WTC11 (cell line): ENCODE results near the gene ACHE. TPM values are rescaled to one million over a fixed set of nuclear protein-coding genes. Genes with fewer than 3 reads are reported as not detected.

ENCODE experiments used
- AFF4 ChIP-seq: sonication (generic); formaldehyde crosslinking; IDR thresholded peaks from 2 replicates; pipeline ENCODE4 v1.8.1; 2023; ENCODE audit warnings: mild to moderate bottlenecking, missing genetic modification reagents, borderline replicate concordance
- ATF1 ChIP-seq: sonication (generic); formaldehyde crosslinking; IDR thresholded peaks from 2 replicates; pipeline ENCODE4 v1.8.1; 2023; ENCODE audit warnings: mild to moderate bottlenecking, moderate library complexity, missing genetic modification reagents
- CBFB ChIP-seq: sonication (generic); formaldehyde crosslinking; IDR thresholded peaks from 2 replicates; pipeline ENCODE4 v1.8.1; 2022; ENCODE audit warnings: mild to moderate bottlenecking, low read depth, missing genetic modification reagents
- CREM ChIP-seq: sonication (generic); formaldehyde crosslinking; IDR thresholded peaks from 2 replicates; pipeline ENCODE4 v1.8.1; 2022; ENCODE audit warnings: mild to moderate bottlenecking, missing genetic modification reagents, moderate library complexity
- E2F5 ChIP-seq: sonication (generic); formaldehyde crosslinking; IDR thresholded peaks from 2 replicates; pipeline ENCODE4 v1.8.1; 2022; ENCODE audit warnings: mild to moderate bottlenecking, moderate library complexity, missing genetic modification reagents
- EMX1 ChIP-seq: fragments of 250-450 bp; sonication (Bioruptor Pico); IDR thresholded peaks from 2 replicates; pipeline ENCODE4 v1.8.0; 2021; ENCODE audit warnings: mild to moderate bottlenecking
- FOXK1 ChIP-seq: sonication (generic); formaldehyde crosslinking; IDR thresholded peaks from 2 replicates; pipeline ENCODE4 v1.8.0; 2022; ENCODE audit warnings: mild to moderate bottlenecking, moderate library complexity, missing genetic modification reagents
- GABPB1 ChIP-seq: sonication (generic); formaldehyde crosslinking; IDR thresholded peaks from 2 replicates; pipeline ENCODE4 v1.8.1; 2023; ENCODE audit warnings: mild to moderate bottlenecking, missing genetic modification reagents
- GTF2I ChIP-seq: fragments of 250-450 bp; sonication (Bioruptor Pico); conservative IDR thresholded peaks from 2 replicates; pipeline ENCODE4 v1.4.0; 2021; ENCODE audit warnings: mild to moderate bottlenecking
- MXD4 ChIP-seq: fragments of 250-450 bp; sonication (Bioruptor Pico); IDR thresholded peaks from 2 replicates; pipeline ENCODE4 v1.8.0; 2021; ENCODE audit warnings: mild to moderate bottlenecking, moderate library complexity, borderline replicate concordance
- NFATC4 ChIP-seq: fragments of 250-450 bp; sonication (Bioruptor Pico); IDR thresholded peaks from 2 replicates; pipeline ENCODE4 v1.9.0; 2021; ENCODE audit warnings: mild to moderate bottlenecking
- NFE2L1 ChIP-seq: sonication (generic); formaldehyde crosslinking; IDR thresholded peaks from 2 replicates; pipeline ENCODE4 v1.8.1; 2023; ENCODE audit warnings: missing genetic modification reagents
- PRDM15 ChIP-seq: sonication (generic); formaldehyde crosslinking; IDR thresholded peaks from 2 replicates; pipeline ENCODE4 v1.8.0; 2022; ENCODE audit warnings: missing genetic modification reagents
- SP1 ChIP-seq: sonication (generic); formaldehyde crosslinking; conservative IDR thresholded peaks from 2 replicates; pipeline ENCODE4 v1.8.1; 2022; ENCODE audit warnings: missing genetic modification reagents
- TP53 ChIP-seq: sonication (generic); formaldehyde crosslinking; IDR thresholded peaks from 2 replicates; pipeline ENCODE4 v1.8.1; 2023; ENCODE audit warnings: mild to moderate bottlenecking, missing genetic modification reagents
- ZNF232 ChIP-seq: sonication (generic); formaldehyde crosslinking; IDR thresholded peaks from 2 replicates; pipeline ENCODE4 v1.8.0; 2022; ENCODE audit warnings: mild to moderate bottlenecking, missing genetic modification reagents
- ZNF317 ChIP-seq: sonication (generic); formaldehyde crosslinking; IDR thresholded peaks from 2 replicates; pipeline ENCODE4 v1.8.1; 2023; ENCODE audit warnings: low read depth, mild to moderate bottlenecking, moderate library complexity, missing genetic modification reagents, borderline replicate concordance
- ZNF396 ChIP-seq: fragments of 250-450 bp; sonication (Bioruptor Pico); IDR thresholded peaks from 2 replicates; pipeline ENCODE4 v1.8.0; 2021; ENCODE audit warnings: mild to moderate bottlenecking, moderate library complexity, borderline replicate concordance
- ZNF532 ChIP-seq: fragments of 250-450 bp; sonication (Bioruptor Pico); IDR thresholded peaks from 2 replicates; pipeline ENCODE4 v1.9.0; 2021; ENCODE audit warnings: mild to moderate bottlenecking, borderline replicate concordance
- ZNF671 ChIP-seq: fragments of 250-450 bp; sonication (Bioruptor Pico); IDR thresholded peaks from 2 replicates; pipeline ENCODE4 v1.8.0; 2021; ENCODE audit warnings: mild to moderate bottlenecking
- total RNA-seq: library from RNA; stranded (reverse); gene quantifications from 3 replicates; pipeline ENCODE4 v1.2.3, GENCODE V29; 2021
- TF ChIP-seq, protein P1 (sequence below): fragments of 250-450 bp; sonication (Bioruptor Pico); IDR thresholded peaks from 2 replicates; pipeline ENCODE4 v1.9.0; 2021; ENCODE audit warnings: mild to moderate bottlenecking
- TF ChIP-seq, protein P2 (sequence below): sonication (generic); formaldehyde crosslinking; IDR thresholded peaks from 2 replicates; pipeline ENCODE4 v1.8.1; 2023; ENCODE audit warnings: mild to moderate bottlenecking, missing genetic modification reagents
- TF ChIP-seq, protein P3 (sequence below): sonication (generic); formaldehyde crosslinking; IDR thresholded peaks from 2 replicates; pipeline ENCODE4 v1.8.1; 2022; ENCODE audit warnings: low read depth, missing genetic modification reagents, borderline replicate concordance

The ACHE gene
- total RNA-seq, 1 experiment from 2014 or later, result 7.7 TPM

DNA sequence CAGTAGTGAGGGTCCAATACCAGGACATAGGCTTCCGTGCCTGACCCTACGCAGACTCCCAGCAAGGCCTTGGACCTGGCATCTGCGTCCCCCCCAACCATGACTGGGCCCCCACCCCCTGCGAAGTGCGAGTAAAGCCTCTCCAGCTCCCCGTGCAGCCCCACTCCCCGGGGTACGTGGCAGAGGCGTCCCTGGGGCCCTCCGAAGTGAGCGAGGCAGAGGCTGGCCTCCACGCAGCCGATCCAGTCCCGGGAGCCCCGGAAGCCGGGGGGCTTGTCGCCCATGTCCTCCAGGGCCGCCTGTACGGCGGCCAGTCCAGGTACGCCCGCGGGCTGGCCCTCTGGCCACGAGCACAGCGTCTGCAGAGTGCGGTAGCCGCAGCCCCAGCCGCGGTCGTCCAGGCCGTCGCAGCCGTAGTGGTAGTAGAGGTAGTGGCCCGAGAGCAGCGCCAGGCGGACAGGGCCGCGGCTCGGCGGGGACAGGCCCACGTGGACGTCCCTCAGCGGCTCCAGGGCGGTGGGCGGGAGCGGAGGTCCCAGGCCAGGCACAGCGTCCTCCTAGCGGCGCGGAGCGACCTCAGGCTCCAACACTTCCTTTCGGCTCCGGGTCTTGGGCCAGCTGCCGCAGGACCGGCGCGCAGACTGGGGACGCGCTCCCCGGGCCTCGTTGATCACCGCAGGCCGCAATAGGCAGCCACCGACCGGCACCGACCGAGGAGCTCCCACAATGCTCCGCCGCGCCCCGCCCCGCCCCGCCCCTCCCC is 6.5 kb downstream of the ACHE start, which contains the start of gene UFSP1 (continued):
- 0 out of 2 replicates have a peak, but pooled peaks have one; percentile 53 for TF ChIP-seq EMX1 (CRISPR knock-in tag)
- no peak; the same call in 1 of the 2 replicates for TF ChIP-seq ATF1 (CRISPR knock-in tag)
- TF ChIP-seq E2F5, result peak; percentile 58; the same call in 1 of the 2 replicates
- TF ChIP-seq, protein P1, sequence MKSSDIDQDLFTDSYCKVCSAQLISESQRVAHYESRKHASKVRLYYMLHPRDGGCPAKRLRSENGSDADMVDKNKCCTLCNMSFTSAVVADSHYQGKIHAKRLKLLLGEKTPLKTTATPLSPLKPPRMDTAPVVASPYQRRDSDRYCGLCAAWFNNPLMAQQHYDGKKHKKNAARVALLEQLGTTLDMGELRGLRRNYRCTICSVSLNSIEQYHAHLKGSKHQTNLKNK (CRISPR knock-in tag), result 0 out of 2 replicates have a peak, but pooled peaks have one; percentile 34
- TF ChIP-seq, protein P2, sequence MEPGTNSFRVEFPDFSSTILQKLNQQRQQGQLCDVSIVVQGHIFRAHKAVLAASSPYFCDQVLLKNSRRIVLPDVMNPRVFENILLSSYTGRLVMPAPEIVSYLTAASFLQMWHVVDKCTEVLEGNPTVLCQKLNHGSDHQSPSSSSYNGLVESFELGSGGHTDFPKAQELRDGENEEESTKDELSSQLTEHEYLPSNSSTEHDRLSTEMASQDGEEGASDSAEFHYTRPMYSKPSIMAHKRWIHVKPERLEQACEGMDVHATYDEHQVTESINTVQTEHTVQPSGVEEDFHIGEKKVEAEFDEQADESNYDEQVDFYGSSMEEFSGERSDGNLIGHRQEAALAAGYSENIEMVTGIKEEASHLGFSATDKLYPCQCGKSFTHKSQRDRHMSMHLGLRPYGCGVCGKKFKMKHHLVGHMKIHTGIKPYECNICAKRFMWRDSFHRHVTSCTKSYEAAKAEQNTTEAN (CRISPR knock-in tag), result peak; percentile 85
- TF ChIP-seq NFE2L1 (CRISPR knock-in tag), result peak; percentile 81; the same call in 1 of the 2 replicates
- peak; percentile 67 for TF ChIP-seq FOXK1 (CRISPR knock-in tag)
- no peak for TF ChIP-seq CBFB
- peak; percentile 58; the same call in 1 of the 2 replicates for TF ChIP-seq ZNF532
- no peak for TF ChIP-seq ZNF317
- no peak for TF ChIP-seq ZNF232 (CRISPR knock-in tag)
- peak; percentile 54; the same call in 1 of the 2 replicates for TF ChIP-seq PRDM15 (CRISPR knock-in tag)
- 0 out of 2 replicates have a peak, but pooled peaks have one; percentile 9 for TF ChIP-seq CREM (CRISPR knock-in tag)
- TF ChIP-seq ZNF671, result no peak
- peak; percentile 79; the same call in 1 of the 2 replicates for TF ChIP-seq SP1 (CRISPR knock-in tag)
- TF ChIP-seq GTF2I (CRISPR knock-in tag), result no peak
- no peak for TF ChIP-seq NFATC4 (CRISPR knock-in tag)
- no peak for TF ChIP-seq MXD4
- no peak; the same call in 1 of the 2 replicates for TF ChIP-seq TP53 (CRISPR knock-in tag)
- peak; percentile 52; the same call in 1 of the 2 replicates for TF ChIP-seq GABPB1 (CRISPR knock-in tag)
- TF ChIP-seq, protein P3, sequence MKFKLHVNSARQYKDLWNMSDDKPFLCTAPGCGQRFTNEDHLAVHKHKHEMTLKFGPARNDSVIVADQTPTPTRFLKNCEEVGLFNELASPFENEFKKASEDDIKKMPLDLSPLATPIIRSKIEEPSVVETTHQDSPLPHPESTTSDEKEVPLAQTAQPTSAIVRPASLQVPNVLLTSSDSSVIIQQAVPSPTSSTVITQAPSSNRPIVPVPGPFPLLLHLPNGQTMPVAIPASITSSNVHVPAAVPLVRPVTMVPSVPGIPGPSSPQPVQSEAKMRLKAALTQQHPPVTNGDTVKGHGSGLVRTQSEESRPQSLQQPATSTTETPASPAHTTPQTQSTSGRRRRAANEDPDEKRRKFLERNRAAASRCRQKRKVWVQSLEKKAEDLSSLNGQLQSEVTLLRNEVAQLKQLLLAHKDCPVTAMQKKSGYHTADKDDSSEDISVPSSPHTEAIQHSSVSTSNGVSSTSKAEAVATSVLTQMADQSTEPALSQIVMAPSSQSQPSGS (CRISPR knock-in tag), result no peak
- TF ChIP-seq AFF4 (CRISPR knock-in tag), result no peak
- TF ChIP-seq ZNF396 (CRISPR knock-in tag), result no peak
